GM23248 (cell line): ENCODE data around the gene UBASH3A. TPM values are rescaled to one million over a fixed set of nuclear protein-coding genes. Genes with fewer than 3 reads are reported as not detected.
"Not testable (repeated sequence)": the region's sequence is repeated elsewhere in the genome, so short reads cannot be mapped to it uniquely, and the experiment has no call there.

Experiments
- DNase-seq: peaks from one replicate; pipeline ENCODE4 v3.0.0-alpha.2; 2015
- H2AFZ ChIP-seq: fragments of 200-600 bp; sonication (generic); 2 replicates; pipeline ENCODE4 v1.6.1; 2016; ENCODE audit warnings: antibody characterized with exemption
- H3F3A ChIP-seq: fragments of 200-600 bp; sonication (generic); 2 replicates; pipeline ENCODE4 v1.6.1; 2016; ENCODE audit warnings: mild to moderate bottlenecking, antibody characterized with exemption, mixed run types; ENCODE audit not compliant: insufficient read depth
- H3K27ac ChIP-seq: fragments of 200-600 bp; sonication (generic); 2 replicates; pipeline ENCODE4 v1.5.1; 2016; ENCODE audit warnings: mild to moderate bottlenecking
- H3K27me3 ChIP-seq: fragments of 200-600 bp; sonication (generic); replicated peaks from 2 replicates; pipeline ENCODE4 v1.6.1; 2016; ENCODE audit warnings: mild to moderate bottlenecking; ENCODE audit not compliant: insufficient read depth
- H3K36me3 ChIP-seq: fragments of 200-600 bp; sonication (generic); 2 replicates; pipeline ENCODE4 v1.6.1; 2016; ENCODE audit warnings: low read depth, mild to moderate bottlenecking
- H3K4me1 ChIP-seq: fragments of 200-600 bp; sonication (generic); 2 replicates; pipeline ENCODE4 v1.6.1; 2016; ENCODE audit warnings: mild to moderate bottlenecking; ENCODE audit not compliant: insufficient read depth
- H3K4me2 ChIP-seq: fragments of 200-600 bp; sonication (generic); one replicate; pipeline ENCODE4 v1.6.1; 2016; ENCODE audit warnings: mild to moderate bottlenecking; ENCODE audit not compliant: unreplicated experiment
- H3K4me3 ChIP-seq: fragments of 200-600 bp; sonication (generic); 2 replicates; pipeline ENCODE4 v1.5.1; 2016; ENCODE audit warnings: mild to moderate bottlenecking
- H3K79me2 ChIP-seq: fragments of 200-600 bp; sonication (generic); 2 replicates; pipeline ENCODE4 v1.6.1; 2016; ENCODE audit warnings: mild to moderate bottlenecking; ENCODE audit not compliant: insufficient read depth
- H3K9ac ChIP-seq: fragments of 200-600 bp; sonication (generic); 2 replicates; pipeline ENCODE4 v1.6.1; 2016; ENCODE audit warnings: mild to moderate bottlenecking
- H3K9me2 ChIP-seq: fragments of 200-600 bp; sonication (generic); 2 replicates; pipeline ENCODE4 v1.6.1; 2016; ENCODE audit warnings: mixed run types, mild to moderate bottlenecking, moderate library complexity; ENCODE audit not compliant: insufficient read depth
- H3K9me3 ChIP-seq: fragments of 200-600 bp; sonication (generic); one replicate; pipeline ENCODE4 v1.6.1; 2017; ENCODE audit warnings: low read depth
- H4K20me1 ChIP-seq: fragments of 200-600 bp; sonication (generic); 2 replicates; pipeline ENCODE4 v1.6.0; 2016; ENCODE audit not compliant: insufficient read depth
- EZH2 ChIP-seq: fragments of 200-600 bp; sonication (generic); IDR thresholded peaks from 2 replicates; pipeline ENCODE4 v1.6.1; 2018; ENCODE audit warnings: antibody characterized with exemption, mild to moderate bottlenecking; ENCODE audit not compliant: insufficient read depth, poor library complexity, severe bottlenecking
- EZH2phosphoT487 ChIP-seq: fragments of 200-600 bp; sonication (generic); IDR thresholded peaks from 2 replicates; pipeline ENCODE4 v1.6.1; 2018; ENCODE audit warnings: antibody characterized with exemption, moderate library complexity, mild to moderate bottlenecking, low read depth; ENCODE audit not compliant: insufficient read depth
- WGBS, 2 experiments: methylation state at CpG; one replicate each; pipeline ENCODE4 v1.1.6; 2015 to 2017; ENCODE audit warnings: low lambda C conversion rate in 2 of 2, low coverage in 1 of 2; ENCODE audit errors: missing lambda C conversion rate in 2 of 2; 5-methylcytosine and 5-hydroxymethylcytosine counted together
- in situ Hi-C: fragments of 300-500 bp; cut with MboI; formaldehyde crosslinking; loops from 2 replicates; pipeline ENCODE4 v1.15.0; 2020
- polyA plus RNA-seq: library from polyadenylated mRNA; unstranded; fragments of >200 nt; fragmentation: Nextera tagmentation; extraction: Ambion mirVana; gene quantifications from 2 replicates; pipeline ENCODE4 v1.2.1, GENCODE V29; 2016
- total RNA-seq: library from RNA; depleted of rRNA; stranded (reverse); fragments of >200 nt; shearing (Covaris generic); gene quantifications from 2 replicates; pipeline ENCODE4 v1.2.3, GENCODE V29; 2014

The UBASH3A gene
- total and polyA plus RNA-seq, 2 experiments from 2014 or later, result not detected

DNA sequence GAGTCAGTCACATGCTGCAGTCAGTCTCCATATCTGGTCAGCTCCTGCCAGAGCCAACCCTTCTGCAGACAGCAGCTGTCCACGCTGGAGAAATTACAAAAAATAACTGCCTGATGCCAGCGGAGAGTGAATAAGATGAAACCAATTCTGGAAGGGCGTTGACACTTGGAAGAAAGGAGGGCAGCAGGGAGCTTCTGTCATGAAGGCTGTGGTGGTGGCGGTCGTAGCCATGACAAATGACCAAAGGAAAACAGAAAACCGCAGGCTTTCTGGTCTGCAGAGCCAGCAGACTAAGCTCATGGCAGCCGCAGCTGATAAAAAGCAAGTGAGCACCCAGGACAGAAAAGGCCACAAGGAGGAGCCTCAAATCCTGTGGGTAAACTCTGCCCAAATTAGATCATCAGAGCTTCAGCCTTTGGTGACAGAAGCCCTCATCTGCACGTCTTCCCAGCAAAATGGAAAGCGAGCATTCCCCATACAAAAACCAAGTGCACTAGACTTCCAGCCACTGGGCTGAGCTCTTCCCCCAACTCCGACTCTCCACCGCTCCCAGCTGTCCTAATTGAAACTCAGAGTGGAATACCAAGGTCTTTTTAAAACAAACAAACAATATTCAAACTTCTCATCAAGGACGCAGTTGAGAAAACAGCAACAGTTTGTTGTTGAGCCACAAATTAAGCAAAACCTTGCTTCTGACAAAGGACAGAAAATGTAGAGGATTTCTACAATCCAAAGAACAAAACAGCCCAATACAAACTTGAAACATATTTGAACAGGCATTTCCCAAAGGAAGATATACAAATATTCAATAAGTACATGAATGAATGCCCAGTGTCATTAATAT is 63.7 kb downstream of the UBASH3A start:
- no peak overlapping the region for H3K27ac ChIP-seq
- H3K4me3 ChIP-seq, result no peak overlapping the region
- no peaks in the 10 kb centered on the region for H3K4me1 ChIP-seq
- H3F3A ChIP-seq, result no peaks in the 10 kb centered on the region
- in situ Hi-C loops, result no loop called here
- TF ChIP-seq EZH2, result no peak
- TF ChIP-seq EZH2phosphoT487, result no peak
- H3K9me3 ChIP-seq, result no peaks in the 10 kb centered on the region
- no peak overlapping the region for H2AFZ ChIP-seq
- DNase-seq, result peak; percentile 53
- no peaks in the 10 kb centered on the region for H3K9me2 ChIP-seq
- H3K79me2 ChIP-seq, result no peaks in the 10 kb centered on the region
- no peaks in the 10 kb centered on the region for H4K20me1 ChIP-seq
- H3K4me2 ChIP-seq, result no peak overlapping the region
- H3K9ac ChIP-seq, result no peak overlapping the region
- WGBS, 2 experiments, result 14 to 17% methylated on average over 12 of the region's 12 CpGs
- no peaks in the 10 kb centered on the region for H3K36me3 ChIP-seq
- peaks cover 8% of the 10 kb centered on the region; the same call in 1 of the 2 replicates for H3K27me3 ChIP-seq

DNA sequence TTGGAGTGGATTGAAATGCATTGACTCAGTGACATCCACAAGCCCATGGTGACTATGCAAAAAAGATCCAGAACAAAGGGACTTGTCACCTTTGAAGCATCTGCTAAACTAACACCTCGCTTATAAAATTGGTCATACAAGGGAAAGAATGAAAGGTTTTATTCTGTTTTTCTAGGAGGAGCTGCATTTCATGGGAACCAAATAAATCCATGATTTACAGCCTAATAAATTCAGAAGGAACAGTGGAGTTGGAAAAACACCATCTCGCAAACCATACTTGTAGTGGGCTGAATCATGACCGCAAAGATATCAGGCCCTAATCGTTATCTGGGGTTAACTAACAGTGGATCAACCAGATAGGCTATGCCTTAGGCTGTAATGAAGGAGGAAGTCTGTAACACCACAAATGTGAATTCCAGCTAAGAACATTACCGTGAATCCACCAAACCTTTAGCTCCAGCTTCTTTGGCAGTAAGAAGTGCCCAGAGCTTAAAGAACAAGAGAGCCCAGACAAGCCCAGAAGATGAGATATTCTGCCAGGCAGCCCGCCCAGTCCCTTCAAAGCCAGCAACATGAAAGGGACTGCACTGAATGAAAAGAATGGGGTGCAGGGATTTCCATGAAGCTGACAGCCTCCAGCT is 64.9 kb downstream of the UBASH3A start:
- Histone ChIP-seq H2AFZ (no peak overlapping the region), H3K36me3 (no peaks in the 10 kb centered on the region), H3K9me3 (no peaks in the 10 kb centered on the region), H3K4me3 (no peak overlapping the region), H4K20me1 (no peaks in the 10 kb centered on the region), H3K4me2 (no peak overlapping the region), H3K79me2 (no peaks in the 10 kb centered on the region), H3K4me1 (no peaks in the 10 kb centered on the region), H3K27ac (no peak overlapping the region), H3K27me3 (peaks cover 8% of the 10 kb centered on the region; the same call in 1 of the 2 replicates), H3K9me2 (no peaks in the 10 kb centered on the region), H3F3A (no peaks in the 10 kb centered on the region), H3K9ac (no peak overlapping the region)
- no peak for DNase-seq
- in situ Hi-C loops, result no loop called here
- 39 to 46% methylated on average over 6 of the region's 6 CpGs for WGBS, 2 experiments
- TF ChIP-seq EZH2phosphoT487 (no peak), EZH2 (no peak)

- Histone ChIP-seq H3K36me3 (no peaks in the 10 kb centered on the region), H3K9ac (no peak overlapping the region), H3K9me2 (no peaks in the 10 kb centered on the region), H4K20me1 (no peaks in the 10 kb centered on the region), H3K4me2 (no peak overlapping the region), H3K4me1 (no peaks in the 10 kb centered on the region), H2AFZ (no peak overlapping the region), H3K9me3 (no peaks in the 10 kb centered on the region), H3F3A (no peaks in the 10 kb centered on the region), H3K27me3 (peaks cover 8% of the 10 kb centered on the region; the same call in 1 of the 2 replicates), H3K79me2 (no peaks in the 10 kb centered on the region), H3K4me3 (no peak overlapping the region), H3K27ac (no peak overlapping the region)
- TF ChIP-seq EZH2phosphoT487, result no peak
- TF ChIP-seq EZH2, result no peak
- WGBS, 2 experiments, result 31 to 40% methylated on average over 2 of the region's 2 CpGs
- no peak for DNase-seq
- in situ Hi-C loops, result no loop called here
These were observed 65.6 kb downstream of the UBASH3A start for GRCh38 chr21:42469272-42469671.

DNA sequence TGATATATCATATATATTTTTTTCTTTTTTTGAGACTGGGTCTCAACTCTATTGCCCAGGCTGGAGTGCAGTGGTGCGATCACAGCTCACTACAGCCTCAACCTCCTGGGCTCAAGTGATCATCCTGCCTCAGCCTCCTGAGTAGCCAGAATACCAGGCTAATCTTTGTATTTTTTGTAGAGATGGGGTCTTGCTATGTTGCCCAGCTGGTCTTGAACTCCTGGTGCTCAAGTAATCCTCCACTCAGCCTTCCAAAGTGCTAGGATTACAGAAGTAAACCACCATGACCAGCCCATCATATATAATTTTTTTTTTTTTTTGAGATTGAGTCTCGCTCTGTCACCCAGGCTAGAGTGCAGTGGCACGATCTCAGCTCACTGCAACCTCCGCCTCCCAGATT is 66.0 kb downstream of the UBASH3A start:
- H3K4me2 ChIP-seq, H3K36me3 ChIP-seq, H3K9ac ChIP-seq, H3K9me2 ChIP-seq, DNase-seq, H3K27me3 ChIP-seq, H3K79me2 ChIP-seq, H4K20me1 ChIP-seq, H3K4me3 ChIP-seq, H3F3A ChIP-seq, in situ Hi-C loops, H3K27ac ChIP-seq, H3K4me1 ChIP-seq, H3K9me3 ChIP-seq, H2AFZ ChIP-seq: not testable (repeated sequence)
- 66 to 72% methylated on average over 4 of the region's 4 CpGs for WGBS, 2 experiments
